OCI-M1 (cell line): Measurements from ENCODE around the gene TNFRSF13B.

ENCODE experiments used
- DNase-seq: peaks from one replicate; lab custom pipeline; 2025; lab: John Stamatoyannopoulos, UW

The TNFRSF13B gene

GRCh38 chr17:16938496-16939207 lies 33.3 kb downstream of the TNFRSF13B start:
- DNase-seq, result no peak

DNA sequence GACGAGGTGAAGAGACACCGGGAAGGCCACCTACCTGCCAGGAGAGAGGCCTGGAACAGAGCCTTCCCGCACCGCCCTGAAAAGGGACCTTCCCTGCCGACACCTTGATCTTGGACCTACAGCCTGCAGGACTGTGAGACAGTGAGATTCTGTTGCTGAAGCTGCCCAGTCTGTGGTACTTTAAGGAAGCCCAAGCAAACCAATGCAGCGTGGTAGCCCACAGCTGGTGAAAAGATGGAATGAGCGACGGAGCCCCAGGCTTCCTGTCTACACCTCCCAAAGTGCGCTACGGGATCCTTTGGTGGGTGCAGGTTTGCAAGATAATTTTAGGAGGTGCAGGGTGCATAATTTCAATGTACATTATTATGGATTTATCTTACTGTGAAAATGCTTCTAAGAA lies 33.9 kb downstream of the TNFRSF13B start:
- DNase-seq, result no peak

GRCh38 chr17:16937431-16937830 lies 34.5 kb downstream of the TNFRSF13B start:
- DNase-seq, result no peak

- no peak for DNase-seq
Measured at GRCh38 chr17:16936536-16937310, 35.2 kb downstream of the TNFRSF13B start.

- no peak for DNase-seq
Measured at GRCh38 chr17:16935786-16936185, 36.1 kb downstream of the TNFRSF13B start.

GRCh38 chr17:16935241-16935663 lies 36.7 kb downstream of the TNFRSF13B start:
- no peak for DNase-seq

- no peak for DNase-seq
Measured at GRCh38 chr17:16934836-16935235, 37.1 kb downstream of the TNFRSF13B start.

DNA sequence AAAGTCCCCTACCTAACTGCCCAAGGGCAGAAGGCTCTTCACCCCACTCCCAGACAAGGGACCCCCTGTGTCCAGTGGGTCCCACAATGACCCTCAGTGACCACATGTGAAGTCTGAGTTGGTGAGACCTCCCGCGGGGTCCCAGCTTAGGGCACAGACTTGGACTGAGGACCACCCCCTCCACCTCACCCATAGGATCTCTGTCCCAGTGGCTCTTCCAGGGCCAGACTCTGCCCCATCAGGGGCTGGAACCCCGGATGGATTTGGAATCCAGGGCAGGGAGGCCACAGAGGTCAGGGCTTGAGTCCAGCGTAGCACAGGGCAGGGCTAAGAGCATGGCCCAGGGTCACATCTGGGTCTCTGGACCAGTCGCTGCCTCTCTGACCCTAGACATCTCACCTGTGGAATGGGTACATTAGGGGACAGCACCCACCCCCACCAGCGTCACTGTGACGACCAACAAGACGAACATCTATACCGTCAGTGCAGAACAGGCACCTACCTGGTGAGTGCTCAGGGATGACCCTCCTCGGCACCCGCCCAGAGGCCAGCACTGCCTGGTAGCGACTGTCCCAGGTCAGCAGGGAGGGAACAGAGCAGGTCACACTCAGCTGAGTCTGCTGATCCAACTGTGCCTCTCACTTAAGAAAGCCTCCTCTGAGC lies 37.7 kb downstream of the TNFRSF13B start:
- DNase-seq, result no peak

DNA sequence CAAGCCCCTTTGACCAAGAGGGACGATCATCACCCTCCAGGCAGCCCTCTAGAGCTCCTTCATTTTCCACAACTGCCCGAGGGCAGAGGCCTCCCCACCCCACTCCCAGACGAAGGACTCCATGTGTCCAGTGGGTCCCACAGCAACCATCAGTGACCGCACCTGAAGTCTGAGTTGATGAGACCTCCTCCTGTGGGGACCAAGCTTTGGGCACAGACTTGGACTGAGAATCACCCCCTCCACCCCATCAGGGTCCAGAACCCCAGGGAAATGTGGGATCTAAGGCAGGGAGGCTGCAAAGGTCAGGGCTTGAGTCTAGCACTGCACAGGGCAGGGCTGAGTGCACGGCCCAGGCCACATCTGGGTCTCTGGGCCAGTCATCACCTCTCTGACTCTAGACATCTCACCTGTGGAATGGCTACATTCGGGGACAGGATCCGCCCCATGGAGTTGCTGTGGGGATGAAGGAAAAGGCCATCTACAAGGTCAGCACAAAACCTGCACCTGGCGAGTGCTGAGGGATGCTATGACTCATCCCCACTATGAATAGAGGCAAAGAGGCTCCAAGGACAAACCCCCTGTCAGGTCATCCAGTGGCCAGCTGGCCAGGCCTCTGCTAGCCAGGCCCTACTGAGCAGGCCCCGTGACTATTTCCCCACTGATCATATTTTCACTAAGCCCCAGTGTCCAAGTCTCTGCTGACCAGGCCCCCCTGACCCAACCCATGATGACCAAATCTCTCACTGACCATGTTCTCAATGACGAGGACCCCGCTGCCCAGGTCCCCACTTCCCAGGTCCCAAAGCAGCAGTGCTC lies 38.4 kb downstream of the TNFRSF13B start:
- DNase-seq, result no peak

DNA sequence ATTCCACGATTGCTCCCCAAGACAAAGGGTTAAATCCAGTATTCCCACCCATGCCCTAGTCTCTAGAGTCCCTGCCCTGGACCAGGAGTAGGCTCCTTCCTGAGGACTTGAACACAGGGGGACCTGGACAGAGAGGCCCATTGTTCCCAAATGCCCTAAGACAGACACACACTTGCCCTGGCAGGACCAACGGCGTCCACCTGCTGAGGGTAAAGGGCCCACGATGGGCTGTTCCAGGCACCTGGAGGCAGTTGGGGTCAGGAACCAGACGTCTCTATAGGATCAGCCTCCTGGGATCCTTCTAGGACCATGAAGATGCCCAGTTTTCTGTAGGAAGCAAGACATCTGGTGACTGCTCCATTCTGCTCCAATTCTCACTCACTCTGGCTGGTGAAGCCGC lies 39.3 kb downstream of the TNFRSF13B start:
- DNase-seq, result no peak

GRCh38 chr17:16932156-16932555 lies 39.8 kb downstream of the TNFRSF13B start:
- DNase-seq, result no peak

DNA sequence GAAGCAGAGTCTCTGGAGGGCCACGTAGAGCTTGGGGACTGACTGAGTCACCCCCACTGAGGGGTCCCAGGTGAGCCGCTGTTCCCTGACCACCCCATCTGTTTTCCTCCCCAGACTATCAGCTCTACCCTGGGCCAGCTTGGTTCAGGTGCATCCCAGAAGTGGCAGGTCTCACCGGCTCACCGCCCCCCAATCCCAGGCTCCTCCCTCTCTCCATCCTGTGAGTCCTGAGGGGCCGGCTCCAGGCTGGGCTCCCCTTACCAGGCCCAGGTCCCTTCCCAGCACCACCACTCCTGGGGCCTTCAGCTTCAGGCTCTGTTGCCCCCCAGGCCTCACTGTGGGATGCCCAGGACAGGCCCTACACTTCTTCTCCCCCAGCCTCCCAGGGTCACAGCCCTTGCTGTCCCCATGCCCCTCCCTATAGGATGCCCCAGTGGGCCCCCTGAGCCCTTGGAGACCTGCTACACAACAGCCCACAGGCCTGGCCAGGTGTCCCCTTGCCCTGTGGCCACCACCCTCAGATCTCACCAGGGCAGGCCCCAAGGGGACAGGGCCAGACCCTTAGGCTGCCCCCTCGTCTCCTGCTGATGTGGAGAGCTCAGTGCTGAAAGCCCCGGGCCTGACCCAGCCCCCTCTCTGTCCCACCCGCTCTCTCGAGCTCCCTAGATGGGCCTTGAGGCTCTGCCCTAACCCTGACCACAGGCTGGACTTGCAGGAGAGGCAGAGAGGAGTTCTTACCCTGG lies 40.4 kb downstream of the TNFRSF13B start:
- DNase-seq, result no peak

DNA sequence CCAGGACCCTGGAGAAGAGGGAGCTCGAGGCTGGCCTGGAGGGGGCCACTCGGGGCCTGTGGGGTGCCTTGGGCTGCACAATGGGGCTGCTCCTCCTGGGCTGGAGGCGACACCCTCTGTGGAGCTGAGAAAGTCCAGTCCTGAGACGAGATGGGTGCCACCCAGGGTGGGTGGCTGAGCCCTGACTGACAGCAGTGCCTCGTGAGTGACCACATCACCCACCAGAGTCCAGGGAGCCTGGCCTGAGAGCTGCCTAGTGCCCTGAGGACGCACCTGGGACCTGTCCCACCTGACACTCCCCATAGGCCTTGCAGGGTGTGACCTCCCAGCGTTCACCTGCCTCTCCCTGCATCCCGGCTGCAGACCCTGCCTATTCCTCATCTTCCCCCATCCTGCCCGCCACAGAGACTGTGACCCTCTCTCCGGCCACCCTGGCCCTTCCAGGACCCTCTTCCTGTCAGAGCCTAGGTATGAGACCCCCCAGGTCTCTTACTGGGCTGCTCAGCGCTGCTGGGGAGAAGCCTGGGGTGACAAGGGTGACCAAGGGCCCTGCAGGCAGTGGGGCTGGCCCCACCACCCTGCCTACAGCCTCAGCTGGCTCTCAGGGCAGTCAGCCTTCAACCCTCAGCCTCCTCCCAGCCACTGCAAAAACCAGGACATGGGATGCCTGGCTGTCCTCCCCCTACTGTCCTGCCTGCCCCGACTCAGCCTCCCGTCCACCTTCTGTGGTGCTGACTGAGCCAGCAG lies 41.2 kb downstream of the TNFRSF13B start:
- DNase-seq, result no peak

DNA sequence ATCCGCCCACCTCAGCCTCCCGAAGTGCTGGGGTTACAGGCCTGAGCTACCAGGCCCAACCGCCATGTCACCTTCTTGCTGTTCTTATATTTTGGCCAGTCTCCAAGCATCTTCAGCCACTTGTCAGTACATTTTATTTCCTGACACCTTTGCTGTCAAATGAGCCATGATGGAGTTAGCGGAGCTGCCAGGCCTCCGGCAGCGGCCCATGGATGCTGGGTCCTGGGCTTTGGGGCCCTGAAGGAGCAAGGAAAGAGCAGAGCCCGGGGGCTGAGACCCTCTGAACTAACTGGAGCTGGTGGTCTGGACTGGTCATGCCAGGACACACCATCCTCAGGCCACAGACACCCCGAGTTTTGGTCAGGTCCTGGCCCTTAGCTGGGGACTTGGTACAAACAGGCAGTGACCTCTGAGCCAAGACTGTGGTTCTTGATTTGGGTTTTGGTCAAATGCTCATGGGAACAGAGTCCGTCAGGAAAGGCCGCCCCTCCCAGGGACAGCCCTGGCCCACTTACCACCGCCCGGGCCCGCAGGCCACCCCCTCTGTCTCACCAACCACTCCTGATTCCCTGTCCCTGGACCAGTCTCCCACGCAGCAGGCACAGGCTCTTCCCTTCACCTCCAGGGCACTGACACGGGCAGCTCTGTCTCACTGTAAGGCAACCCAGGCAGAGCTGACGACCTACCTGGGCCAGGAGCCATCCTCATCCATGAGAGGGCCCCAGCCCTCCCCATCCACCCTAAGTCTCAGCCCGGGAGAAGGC lies 42.0 kb downstream of the TNFRSF13B start:
- no peak for DNase-seq

DNA sequence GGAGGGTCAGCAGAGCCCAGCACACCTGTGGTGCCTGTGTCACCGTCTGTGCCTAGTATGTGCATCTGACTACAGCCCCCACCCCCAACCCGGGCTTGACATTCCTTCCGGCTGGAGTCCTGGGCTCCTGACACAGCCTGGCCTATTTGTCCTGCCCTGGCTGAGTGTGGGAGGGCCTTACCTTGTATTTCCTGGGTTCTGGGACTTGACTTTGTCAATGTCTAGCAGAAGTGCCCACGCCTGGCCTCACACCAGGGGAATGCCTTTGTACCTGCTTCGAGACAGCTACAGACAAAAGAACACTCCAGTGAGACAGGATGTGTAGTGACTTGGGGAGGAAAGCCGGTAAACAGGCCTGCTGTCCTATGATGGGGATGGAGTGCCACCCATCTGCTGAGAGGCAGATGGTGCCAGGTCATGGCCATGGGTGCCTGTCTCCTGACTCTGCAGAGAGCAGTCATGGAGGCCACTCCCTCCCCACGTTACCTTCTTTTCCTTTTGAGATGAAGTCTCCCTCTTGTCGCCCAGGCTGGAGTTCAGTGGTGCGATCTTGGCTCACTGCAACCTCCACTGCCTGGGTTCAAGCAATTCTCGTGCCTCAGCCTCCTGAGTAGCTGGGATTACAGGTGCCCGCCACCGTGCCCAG lies 42.8 kb downstream of the TNFRSF13B start:
- no peak for DNase-seq

GRCh38 chr17:16928406-16929034 lies 43.4 kb downstream of the TNFRSF13B start:
- no peak for DNase-seq

- DNase-seq, result no peak
Measured at GRCh38 chr17:16927641-16928321, 44.1 kb downstream of the TNFRSF13B start.
